Neuron (in vitro differentiated cells): ENCODE measurements around the gene CDC25A.
"Not testable (repeated sequence)": the region's sequence is repeated elsewhere in the genome, so short reads cannot be mapped to it uniquely, and the experiment has no call there.

Experiments
- H2AFZ ChIP-seq: one replicate; pipeline ENCODE4 v1.6.1; 2013; ENCODE audit warnings: low read depth, mild to moderate bottlenecking, inconsistent platforms, low read length, moderate library complexity
- H3K27me3 ChIP-seq: one replicate; pipeline ENCODE4 v1.6.1; 2013; ENCODE audit warnings: low read length; ENCODE audit not compliant: insufficient read depth
- H3K36me3 ChIP-seq: one replicate; pipeline ENCODE4 v1.6.1; 2013; ENCODE audit warnings: low read length; ENCODE audit not compliant: insufficient read depth
- H3K4me1 ChIP-seq: one replicate; pipeline ENCODE4 v1.6.1; 2013; ENCODE audit warnings: low read length; ENCODE audit not compliant: insufficient read depth
- H3K4me3 ChIP-seq: 2 replicates; pipeline ENCODE4 v1.5.1; 2013; ENCODE audit warnings: mild to moderate bottlenecking, low read length, moderate library complexity
- H3K9me3 ChIP-seq: one replicate; pipeline ENCODE4 v1.6.1; 2013; ENCODE audit warnings: low read length

CDC25A gene

DNA sequence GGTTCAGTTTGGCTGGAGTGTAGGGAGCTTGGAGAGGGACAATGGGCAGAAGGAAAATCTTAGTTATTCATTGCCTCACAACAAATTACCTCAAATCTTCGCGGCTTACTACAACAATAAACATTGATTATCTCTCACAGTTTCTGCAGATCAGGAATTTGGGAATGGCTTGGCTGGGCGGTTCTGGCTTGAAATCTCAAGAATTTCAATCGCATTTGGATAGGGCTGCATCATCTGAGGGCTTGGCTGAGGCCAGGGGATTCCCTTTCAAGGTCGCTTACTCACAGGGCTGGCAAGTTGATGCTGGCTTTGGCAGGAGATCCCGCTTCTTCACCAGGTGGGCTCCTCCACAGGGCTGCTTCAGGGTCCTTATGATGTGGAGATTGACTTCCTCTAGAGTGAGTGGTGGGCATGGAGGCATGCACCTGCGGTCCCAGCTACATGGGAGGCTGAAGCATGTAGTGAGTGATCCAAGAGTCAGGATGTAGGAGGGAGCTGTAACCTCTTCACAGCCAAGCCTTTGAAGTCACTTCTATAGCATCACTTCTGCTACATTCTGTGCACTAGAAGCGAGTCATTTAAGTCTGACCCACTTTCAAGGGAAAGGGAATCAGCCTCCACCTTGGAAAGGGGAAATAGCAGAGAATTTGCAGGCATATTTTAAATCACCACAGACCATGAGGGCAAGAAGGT lies 63.1 kb downstream of the CDC25A start:
- no peaks in the 10 kb centered on the region for H3K9me3 ChIP-seq
- H3K4me1 ChIP-seq = peaks cover under 1% of the 10 kb centered on the region
- no peaks in the 10 kb centered on the region for H3K36me3 ChIP-seq
- no peak overlapping the region for H3K4me3 ChIP-seq
- H2AFZ ChIP-seq = no peak overlapping the region
- no peaks in the 10 kb centered on the region for H3K27me3 ChIP-seq

DNA sequence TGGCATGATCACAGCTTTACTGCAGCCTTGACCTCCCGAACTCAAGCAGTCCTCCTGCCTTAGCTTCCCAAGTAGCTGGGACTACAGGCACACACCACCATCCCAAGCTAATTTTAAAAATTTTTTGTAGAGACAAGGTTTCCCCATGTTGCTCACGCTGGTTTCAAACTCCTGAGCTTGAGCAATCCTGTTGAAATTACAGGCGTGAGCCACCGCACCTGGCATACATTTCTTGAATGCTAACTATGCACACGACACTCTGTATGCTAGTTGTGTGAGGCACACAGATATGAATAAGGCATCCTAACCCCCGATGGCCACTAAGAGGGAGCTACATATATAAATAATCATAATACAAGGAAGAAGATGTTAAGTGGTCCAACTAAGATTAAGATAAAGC lies 64.9 kb downstream of the CDC25A start:
- Histone ChIP-seq H3K27me3 (no peaks in the 10 kb centered on the region), H3K36me3 (no peaks in the 10 kb centered on the region), H3K4me3 (no peak overlapping the region), H3K4me1 (peaks cover 1% of the 10 kb centered on the region), H3K9me3 (no peaks in the 10 kb centered on the region), H2AFZ (no peak overlapping the region)

GRCh38 chr3:48122504-48122903 lies 65.7 kb downstream of the CDC25A start:
- Histone ChIP-seq H3K4me1 (peaks cover 4% of the 10 kb centered on the region), H3K4me3 (no peak overlapping the region), H3K36me3 (no peaks in the 10 kb centered on the region), H3K9me3 (no peaks in the 10 kb centered on the region), H2AFZ (no peak overlapping the region), H3K27me3 (no peaks in the 10 kb centered on the region)

DNA sequence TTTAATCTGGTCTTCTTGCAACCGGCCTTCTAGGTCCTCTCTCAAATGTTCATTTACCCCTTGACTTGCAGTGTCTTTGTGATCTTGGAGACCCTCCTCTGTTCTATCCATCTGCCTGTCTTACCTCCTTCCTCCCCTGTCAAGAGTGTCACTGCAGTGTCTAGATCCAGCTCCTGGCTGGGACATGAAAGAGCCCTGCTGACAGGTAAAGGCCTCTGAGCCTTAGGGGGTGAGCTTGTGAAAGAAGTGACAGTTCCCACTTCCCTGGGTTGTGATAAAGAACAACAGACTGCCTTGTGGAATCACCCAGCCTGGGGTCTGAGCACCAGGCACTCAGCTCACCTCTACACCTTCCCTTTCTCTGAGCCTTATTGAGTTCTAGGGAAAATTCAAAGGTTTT lies 68.0 kb downstream of the CDC25A start:
- Histone ChIP-seq H3K4me3 (no peak overlapping the region), H3K9me3 (no peaks in the 10 kb centered on the region), H3K36me3 (no peaks in the 10 kb centered on the region)

GRCh38 chr3:48119505-48120193 lies 68.6 kb downstream of the CDC25A start:
- Histone ChIP-seq H3K36me3 (no peaks in the 10 kb centered on the region), H3K27me3 (no peaks in the 10 kb centered on the region), H3K9me3 (no peaks in the 10 kb centered on the region), H2AFZ (no peak overlapping the region), H3K4me1 (peaks cover 4% of the 10 kb centered on the region), H3K4me3 (no peak overlapping the region)

More for the DNA sequence above, 68.0 kb downstream of the CDC25A start:
- H3K27me3 ChIP-seq = no peaks in the 10 kb centered on the region
- H3K4me1 ChIP-seq = peaks cover 4% of the 10 kb centered on the region
- no peak overlapping the region for H2AFZ ChIP-seq

- Histone ChIP-seq H3K9me3 (no peaks in the 10 kb centered on the region), H3K4me1 (peaks cover 4% of the 10 kb centered on the region), H2AFZ (no peak overlapping the region), H3K4me3 (no peak overlapping the region), H3K27me3 (no peaks in the 10 kb centered on the region), H3K36me3 (no peaks in the 10 kb centered on the region)
Observed at GRCh38 chr3:48118928-48119327, 69.3 kb downstream of the CDC25A start.

DNA sequence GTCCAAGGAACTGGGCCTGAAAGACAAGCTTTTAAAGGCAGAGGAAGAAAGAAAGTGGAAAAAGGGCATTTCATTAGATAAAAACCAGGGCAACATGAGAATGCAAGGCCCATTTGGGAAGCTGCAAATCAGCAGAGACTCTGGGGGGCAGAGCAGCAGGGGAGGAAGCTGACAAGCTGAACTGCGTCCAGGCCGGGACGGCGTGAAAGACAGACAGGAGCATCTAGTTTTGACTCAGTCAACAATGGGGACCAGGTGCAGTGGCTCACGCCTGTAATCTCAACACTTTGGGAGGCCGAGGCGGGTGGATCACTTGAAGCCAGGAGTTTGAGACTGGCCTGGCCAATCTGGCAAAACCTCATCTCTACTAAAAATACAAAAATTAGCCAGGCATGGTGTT lies 69.9 kb downstream of the CDC25A start:
- H3K9me3 ChIP-seq = no peaks in the 10 kb centered on the region
- H2AFZ ChIP-seq = no peak overlapping the region
- no peaks in the 10 kb centered on the region for H3K27me3 ChIP-seq
- peaks cover 4% of the 10 kb centered on the region for H3K4me1 ChIP-seq
- H3K36me3 ChIP-seq = no peaks in the 10 kb centered on the region
- H3K4me3 ChIP-seq = no peak overlapping the region

DNA sequence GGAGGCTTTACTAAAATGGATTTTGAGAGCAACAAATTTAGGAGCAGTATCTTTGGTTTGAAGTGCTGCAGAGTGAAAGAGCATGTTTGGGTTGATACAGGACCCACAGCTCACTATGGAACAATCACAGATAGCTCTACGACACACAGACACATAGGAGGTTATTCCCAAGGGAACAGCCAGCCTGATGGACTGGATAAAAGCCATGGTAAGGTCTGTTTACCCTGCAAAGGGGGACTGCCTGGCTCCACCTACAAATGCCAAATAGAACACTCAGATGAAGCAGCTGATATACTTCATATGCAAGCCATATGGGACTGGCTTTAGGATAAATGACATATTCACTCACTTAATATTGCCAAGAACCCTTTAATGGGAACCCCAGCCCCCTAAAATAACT lies 75.4 kb downstream of the CDC25A start:
- Histone ChIP-seq H3K27me3 (no peaks in the 10 kb centered on the region), H2AFZ (no peak overlapping the region), H3K36me3 (no peaks in the 10 kb centered on the region), H3K4me1 (no peaks in the 10 kb centered on the region), H3K9me3 (no peaks in the 10 kb centered on the region), H3K4me3 (no peak overlapping the region)

- not testable (repeated sequence) for H3K27me3 ChIP-seq, H2AFZ ChIP-seq, H3K4me1 ChIP-seq, H3K4me3 ChIP-seq, H3K36me3 ChIP-seq, H3K9me3 ChIP-seq
Observed at GRCh38 chr3:48112108-48112791, 76.0 kb downstream of the CDC25A start.

DNA sequence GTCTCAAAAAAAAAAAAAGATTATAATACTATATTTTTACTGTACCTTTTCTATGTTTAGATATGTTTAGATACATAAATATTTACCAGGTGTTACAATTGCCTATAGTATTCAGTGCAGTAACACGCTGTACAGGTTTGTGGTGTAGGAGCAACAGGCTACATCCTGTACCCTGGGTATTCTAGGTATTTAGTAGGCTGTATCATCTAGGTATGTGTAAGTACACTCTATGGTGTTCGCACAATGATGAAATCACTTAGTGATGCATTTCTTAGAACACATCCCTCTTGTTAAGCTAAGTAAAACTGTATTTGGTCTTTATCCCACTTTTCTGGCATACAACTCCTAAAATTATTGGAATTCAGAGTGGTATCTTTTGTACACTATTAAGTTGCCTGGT lies 77.8 kb downstream of the CDC25A start:
- Histone ChIP-seq H3K27me3 (no peaks in the 10 kb centered on the region), H3K36me3 (no peaks in the 10 kb centered on the region), H3K9me3 (no peaks in the 10 kb centered on the region), H3K4me1 (no peaks in the 10 kb centered on the region), H2AFZ (no peak overlapping the region), H3K4me3 (no peak overlapping the region)

DNA sequence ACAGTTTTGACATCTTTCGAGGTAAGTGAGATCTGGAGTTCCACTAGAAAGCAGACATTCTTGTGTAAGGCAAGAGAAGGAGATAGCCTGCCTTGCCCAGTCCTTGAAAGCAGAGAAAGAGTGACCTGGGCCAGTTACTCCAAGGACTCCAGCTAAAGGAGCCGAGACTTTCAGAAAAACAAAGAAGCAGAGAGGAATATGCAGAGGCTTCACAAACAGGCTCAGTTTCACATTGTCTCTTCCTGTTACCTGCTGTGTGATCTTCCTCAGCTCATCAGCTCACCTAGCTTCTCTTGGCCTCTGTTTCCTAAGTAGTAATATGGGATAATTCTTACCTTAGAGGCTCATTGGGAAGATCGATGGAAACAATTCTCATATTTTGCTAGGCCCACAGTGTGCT lies 81.0 kb downstream of the CDC25A start:
- no peaks in the 10 kb centered on the region for H3K4me1 ChIP-seq
- no peaks in the 10 kb centered on the region for H3K36me3 ChIP-seq
- no peaks in the 10 kb centered on the region for H3K27me3 ChIP-seq
- no peak overlapping the region for H2AFZ ChIP-seq
- no peaks in the 10 kb centered on the region for H3K9me3 ChIP-seq
- no peak overlapping the region for H3K4me3 ChIP-seq
